ENCODE measurements around the gene NPAS3.

NPAS3 gene

DNA sequence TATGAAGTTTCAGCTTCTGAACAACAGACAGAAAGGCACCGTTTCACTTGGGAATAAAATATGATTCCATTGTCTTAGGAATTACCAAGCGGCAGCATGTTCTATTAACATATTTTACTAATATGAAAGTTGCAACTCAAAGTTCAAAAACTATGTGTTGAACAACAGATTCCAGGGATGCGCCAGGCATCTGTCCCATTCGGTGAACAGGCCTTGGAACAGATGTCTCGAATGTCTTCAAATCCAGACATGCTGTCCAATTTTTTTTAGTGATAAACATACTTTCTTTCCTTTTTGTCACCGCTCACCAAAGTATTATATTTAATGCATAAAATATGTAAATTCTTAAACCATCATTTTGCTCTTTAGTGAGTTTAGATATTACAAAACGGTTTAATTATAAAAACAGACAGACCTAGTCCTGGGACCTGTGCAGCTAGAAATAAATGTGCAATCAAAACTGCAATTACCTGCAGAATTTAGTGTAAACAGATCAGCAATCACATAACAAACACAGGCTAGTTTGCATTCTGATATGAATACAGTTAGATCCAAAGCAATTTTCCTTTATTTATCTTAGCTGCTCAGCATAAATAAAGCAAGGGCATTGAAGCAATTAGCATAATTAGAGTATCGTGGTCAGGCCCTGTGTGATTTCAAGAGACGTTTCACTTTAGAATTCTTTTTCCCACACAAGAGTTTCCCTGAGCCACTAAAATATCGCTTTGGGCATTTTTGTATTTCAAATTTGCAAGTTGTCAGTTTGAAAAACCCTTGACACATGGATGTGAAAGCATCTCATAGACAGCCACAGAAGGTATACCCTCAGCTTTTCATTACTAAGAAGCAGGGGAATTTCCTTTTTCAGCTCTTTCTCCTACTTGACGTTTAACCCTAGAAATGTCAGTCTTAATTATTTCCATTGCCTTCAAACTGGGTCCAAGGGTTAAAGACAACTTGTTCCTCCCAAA, 591.4 kb downstream of the NPAS3 start:
- no peak for DNase-seq

DNA sequence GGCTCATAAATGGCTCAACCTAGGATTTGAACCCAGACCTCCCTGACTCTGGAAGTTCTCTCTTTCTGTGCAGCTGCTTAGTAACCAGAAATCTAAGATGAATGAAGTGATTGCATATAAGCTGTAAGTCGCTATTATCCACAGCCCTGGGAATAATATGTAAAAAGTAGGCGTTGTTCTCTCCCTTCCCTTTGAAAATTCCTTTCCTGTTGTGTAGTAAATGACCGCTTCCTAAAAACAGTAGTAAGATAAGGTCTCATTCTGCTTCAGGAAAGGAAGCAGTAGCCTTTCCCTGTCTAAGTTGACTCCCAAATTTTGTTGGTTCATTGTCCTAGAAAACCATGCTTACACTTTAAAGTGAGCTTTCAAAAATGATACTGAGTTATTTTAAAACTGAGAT, 593.9 kb downstream of the NPAS3 start:
- no peak for DNase-seq

DNA sequence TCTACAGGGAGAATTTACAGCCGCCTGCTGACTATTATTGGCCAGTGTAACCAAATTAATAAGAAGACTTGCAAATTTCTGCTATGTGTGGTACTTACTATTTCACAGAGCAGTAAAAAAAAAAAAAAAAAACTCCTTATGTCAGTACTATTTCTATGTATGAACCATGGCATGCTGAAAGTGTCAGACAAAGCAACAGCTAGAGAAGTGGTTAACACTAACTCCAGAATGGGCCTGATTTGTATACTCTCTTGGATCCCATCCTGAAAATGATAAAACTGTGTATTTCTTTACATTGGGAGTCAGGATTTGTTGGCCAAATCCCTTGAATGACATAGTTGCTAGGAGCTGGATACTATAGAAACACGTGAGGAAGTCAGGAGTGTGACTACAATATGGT, 595.4 kb downstream of the NPAS3 start:
- DNase-seq = no peak

DNA sequence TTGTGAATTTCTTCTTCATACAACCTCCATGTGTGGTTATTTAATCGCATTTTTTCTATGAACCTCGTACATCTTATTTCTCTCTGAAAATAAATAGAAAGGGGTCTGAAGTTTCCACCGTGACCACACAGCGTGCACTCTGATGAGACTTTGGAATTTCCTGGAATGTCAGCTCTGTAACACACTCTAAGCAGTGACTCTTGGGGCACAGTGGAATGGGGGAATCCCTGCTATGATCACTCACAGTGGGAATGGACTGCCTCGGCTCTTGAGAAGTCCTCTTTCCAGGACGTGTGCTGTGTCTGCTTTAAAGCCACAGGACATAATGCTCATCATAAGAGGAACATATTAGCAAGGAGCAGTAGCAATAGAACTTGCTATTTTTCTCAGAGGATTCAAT, 596.0 kb downstream of the NPAS3 start:
- no peak for DNase-seq

DNA sequence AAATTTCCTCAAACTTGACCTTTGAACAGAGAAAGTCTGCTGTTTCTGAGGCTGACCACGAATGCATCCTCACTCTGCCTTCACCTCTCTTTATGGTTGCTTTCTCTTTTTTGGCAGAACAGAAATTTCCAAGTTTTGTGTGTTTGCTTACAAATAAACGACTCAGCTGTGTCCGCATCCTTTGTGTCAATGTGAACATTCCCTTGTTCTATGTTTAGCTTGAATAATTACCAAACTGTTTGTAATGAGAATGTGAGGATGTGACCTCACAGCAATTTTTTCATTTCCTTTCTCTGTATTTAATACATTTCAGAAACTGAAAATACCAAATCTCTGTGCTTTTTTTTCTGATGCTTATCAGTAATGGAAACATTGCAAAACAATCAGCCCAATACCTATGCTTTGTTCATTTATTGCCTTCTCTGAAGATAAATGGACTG, 601.3 kb downstream of the NPAS3 start:
- no peak for DNase-seq

DNA sequence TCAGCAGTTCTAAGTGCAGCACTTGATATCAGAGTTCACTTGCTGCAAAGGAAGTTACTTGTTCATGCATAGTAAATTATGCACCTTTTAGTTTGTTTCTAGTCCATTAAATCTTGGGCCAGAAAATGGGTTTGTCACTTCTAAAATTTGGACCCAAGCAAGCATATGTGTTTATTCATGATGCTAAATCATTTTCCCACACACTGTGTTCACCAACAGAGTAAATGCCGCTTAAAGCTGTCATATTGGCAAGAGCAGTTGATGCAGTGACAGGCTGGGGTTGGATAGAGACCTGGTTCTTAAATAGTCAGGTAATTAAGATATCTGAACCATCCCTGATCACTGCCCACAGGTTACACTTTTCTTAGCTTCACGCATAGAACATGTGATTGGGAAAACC, 602.5 kb downstream of the NPAS3 start:
- DNase-seq = no peak

DNA sequence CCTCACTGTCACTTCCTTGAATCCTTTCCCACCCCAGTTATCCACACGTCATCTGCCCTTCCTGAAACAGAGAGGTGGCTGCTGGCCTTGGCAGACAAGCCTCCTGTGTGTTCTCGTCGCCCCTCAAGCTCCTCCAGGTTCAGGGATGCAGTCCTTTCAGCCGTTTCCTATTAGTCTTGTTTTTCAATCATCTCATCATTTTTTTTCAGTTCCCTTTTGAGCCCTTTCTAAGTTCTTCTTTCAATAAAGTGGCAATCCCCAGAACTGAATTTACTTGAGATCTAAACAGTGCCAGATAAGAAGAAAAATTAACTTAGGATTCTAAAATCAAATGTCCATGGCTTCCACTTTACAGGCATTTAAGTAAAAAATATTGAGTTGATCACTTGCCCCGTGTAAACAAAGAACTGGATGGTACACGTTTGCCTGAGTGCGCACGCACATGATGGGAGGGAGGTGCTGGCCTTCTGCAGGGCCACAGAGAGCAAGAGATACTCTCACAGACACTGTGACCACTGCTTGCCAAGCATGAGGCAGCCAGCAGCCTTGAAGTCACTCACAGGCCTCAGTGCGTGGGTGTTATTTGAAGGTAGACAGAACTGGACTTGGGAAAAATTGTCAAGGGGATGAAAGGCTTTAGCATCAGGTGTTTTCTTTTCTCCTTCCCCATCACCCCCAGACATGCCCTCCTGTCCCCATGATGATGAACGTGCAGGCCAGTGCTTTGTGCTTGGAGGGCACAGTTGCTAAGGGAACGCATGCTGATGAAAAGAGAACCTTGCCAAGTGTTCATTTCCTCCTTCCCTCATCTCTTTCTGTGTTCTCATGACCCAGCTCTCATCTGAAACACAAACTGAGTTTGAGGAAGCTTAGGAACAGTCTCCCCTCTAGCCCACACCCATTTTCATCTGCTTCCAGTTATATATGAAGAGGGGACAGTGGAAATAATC, 603.9 kb downstream of the NPAS3 start:
- no peak for DNase-seq

DNA sequence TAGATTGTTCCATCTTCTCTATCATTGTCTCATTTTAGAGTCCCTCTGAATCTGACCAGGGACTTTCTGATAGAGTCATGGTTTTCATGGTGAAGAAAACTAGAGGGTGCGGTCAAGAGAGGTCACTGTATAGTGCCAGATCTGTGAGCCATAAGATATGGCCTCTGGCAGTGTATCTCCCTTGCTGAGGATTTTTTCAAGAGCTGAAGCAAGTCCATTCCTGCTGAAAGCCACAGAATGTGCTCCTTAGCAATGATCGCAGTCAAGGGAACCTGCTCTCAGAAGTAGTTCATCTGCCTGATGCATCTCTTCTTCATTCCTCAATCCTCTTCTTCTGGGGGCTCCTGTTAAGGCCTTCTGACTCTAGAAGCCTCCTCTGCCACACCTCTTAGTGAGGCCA, 607.0 kb downstream of the NPAS3 start:
- DNase-seq = no peak

DNA sequence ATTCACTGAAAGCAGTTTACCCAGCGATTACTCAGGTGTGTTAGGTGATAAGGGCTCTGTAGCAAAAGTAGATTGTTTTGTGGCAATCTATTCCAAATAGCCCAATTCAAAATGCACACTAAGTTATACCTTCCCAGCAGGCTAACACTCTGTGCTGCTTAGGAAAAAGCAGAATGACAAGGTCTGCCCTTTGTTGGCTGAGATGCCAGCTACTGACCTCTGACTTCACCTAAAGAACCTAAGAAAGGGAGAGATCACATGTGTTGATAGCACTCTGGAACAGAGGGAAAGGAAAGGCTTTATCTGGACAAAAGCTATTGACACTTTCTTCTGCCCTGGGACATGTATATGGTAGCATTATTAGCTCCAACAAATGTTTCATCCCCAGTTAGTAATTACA, 609.9 kb downstream of the NPAS3 start:
- no peak for DNase-seq

DNA sequence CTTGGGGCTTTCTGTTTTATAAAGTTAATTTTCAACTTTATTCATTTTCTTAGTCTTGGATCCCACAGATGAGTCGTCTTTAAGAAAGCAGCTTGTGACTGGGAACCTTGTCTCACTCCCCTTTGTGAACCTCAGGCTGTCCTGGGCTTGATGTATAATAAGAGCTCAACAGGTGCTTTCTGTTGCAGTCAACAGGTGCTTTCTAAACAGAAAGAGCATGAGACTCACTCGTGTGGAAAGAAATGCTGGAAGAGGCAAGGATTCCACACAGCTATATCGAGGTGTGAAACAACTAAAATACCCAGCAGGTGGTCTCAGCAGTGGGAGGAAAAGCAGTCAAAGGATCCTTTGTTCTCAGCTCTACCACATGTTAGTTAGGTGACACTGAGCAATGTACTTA, 613.3 kb downstream of the NPAS3 start:
- no peak for DNase-seq

DNA sequence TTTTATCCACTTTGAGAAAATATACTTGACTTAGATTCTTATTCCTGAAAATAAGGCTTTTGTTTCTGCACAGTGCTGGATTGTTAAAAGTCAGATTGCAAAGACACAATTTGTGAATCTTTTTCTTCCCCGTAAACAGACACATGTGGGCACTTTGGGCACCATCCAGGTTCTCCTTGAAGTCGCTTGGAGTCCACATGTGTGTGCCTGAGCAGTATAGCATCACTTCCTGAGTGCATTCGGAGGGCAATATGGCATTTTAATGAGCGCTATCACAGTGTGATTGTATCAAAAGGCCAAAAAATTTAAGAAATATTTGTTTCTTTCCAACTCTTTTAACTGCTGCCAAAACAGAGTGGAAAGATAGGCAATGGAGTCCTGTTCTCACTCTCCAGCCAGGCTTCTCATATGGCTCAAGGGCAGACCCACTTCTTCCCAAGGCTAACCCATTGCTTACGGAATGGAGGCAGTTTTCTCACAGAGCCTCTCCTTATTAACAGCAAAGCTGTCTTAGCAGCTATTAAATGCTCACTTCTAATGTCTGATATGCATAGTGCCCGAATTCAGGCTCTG, 615.1 kb downstream of the NPAS3 start:
- no peak for DNase-seq

DNA sequence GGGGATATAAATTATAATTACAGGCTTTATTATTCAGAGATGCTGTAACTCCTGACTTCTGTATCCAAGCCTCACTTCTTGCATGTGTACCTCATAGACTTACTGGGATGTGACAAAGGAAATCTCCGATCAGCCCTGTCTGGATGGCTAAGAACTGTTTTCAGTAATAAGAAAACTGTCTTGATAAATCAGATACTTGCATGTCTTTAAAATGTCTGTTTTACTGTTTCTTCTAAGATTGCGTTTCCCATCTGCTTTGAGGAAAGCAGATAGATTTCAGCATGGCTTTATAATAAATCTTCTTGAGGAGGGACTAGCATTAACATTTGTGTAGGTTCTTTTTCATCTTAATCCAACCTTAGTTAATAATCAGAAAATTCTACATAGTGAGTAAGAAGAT, 616.3 kb downstream of the NPAS3 start:
- no peak for DNase-seq

DNA sequence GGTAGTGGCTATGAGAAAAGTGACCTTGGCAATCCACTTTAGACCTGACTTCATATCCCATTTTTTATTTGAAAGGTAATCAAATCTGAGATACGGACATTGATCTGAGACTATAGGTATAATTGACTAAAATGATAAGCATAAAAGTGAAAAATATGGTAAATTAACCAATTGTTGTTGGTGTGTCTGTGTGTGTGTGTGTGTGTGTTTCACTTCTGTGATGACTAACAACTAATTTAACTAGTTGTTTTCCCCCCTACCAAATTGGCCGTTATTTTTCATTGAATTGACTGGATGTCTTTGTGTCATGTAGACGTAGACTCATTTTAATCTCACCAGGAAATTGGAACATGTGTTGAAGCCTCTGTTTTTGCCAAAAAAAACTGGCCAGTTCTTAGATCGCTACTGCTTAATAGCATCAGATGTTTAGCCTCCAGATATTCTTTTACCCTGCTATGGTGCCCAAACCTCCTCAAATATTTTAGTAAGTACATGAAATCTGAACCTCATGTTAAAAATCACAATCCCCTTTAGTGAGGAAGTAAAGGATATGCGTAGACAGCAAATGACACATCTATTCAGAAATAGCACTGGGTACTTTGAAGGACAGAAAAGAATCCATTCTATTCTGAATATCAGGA, 617.2 kb downstream of the NPAS3 start:
- DNase-seq = no peak

DNA sequence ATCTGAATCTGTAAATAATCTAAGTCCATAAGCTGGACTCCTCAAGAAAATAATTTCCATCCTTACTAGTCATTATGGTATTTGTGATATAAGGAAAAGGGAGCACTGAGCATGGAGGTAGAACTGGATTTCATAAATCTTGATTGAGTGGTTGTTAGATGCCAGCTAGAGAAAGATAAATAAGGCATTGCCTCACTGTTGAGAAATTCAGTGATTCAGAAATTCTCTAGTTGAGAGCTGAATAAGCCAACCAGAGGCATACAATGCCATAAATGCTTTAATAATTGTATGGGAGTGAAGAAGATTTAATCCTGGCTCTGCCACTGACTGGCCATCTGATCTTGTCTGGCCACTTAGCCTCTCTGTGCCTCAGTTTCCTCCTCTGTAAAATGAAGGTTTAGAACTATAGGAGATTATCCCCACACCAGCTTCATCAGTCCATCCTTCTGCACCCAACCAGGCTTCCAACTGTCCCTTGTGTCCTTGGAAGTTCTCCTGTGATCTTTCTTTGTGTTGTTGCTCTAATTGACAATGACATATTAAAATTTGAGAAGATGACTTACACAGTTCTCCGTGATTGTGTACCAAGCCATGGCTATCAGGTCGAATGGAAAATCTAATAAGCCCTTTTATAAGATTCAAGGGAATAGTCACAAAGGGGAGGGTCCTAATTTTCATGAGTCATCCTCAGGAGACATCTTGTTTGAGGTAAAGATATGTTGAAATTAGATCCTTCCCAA, 617.9 kb downstream of the NPAS3 start:
- DNase-seq = no peak

DNA sequence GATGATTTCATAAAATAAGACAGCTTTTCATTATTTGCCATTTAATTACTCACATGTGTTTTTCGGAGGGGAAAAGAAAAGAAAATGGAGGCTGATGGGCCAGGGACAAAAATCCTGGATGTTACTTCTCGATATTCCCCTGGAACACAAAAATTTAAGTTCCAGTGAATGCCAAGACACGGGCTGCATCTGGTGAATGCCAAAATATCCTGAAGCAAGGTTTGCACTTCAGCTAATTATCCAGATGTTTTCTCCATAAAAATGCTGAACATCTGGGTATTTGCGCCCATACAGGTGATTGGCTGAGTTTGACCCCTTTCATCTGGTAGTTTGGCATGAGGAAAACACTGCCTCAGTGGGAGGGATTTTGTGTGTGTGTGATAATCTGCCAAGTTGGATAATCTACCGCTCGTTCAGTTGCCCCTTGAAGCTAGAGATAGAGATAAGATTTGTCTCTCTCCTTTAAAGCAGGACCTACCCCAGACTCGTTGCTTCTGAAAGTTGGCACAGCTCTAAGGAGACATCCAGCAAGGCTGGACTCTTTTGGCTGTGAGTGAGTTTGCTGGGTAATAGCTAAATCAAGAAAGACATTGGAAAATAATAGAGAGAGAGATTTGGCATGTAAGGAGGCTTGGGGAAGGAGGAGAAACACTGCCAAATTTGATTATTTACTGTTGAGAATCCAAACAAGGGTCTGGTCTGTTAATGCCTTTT, 622.2 kb downstream of the NPAS3 start:
- DNase-seq = no peak

DNA sequence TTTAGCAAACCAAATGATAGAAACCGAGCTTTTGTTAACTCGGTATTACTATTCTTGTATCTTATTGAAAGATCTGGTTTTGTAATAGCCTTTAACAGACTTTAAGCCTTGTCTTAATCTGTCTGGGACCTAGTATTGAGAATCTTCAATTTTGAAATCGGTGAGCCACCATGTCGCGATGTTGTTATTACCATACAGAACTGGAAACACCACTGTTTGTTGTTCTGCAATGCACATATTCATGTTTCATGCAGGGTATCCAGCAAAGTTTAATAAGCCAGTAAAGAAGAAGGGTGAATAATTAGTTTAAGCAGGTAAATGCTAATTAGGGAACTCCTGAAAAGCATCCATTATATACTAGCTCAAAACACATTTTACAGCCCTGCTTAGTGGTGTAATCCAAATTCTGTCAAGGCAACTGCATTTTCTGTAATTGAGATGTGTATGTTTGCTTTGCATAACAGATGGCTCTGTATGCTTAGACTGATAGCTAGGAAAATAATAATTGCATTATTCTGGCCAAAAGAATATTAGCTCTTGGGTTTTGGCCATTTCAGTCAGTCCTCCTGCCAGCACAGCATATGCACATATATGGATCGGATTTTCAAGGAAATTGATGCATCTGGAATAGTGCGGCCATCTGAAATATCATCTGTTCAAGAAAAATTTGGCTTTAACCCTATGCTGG, 623.0 kb downstream of the NPAS3 start:
- DNase-seq = no peak

DNA sequence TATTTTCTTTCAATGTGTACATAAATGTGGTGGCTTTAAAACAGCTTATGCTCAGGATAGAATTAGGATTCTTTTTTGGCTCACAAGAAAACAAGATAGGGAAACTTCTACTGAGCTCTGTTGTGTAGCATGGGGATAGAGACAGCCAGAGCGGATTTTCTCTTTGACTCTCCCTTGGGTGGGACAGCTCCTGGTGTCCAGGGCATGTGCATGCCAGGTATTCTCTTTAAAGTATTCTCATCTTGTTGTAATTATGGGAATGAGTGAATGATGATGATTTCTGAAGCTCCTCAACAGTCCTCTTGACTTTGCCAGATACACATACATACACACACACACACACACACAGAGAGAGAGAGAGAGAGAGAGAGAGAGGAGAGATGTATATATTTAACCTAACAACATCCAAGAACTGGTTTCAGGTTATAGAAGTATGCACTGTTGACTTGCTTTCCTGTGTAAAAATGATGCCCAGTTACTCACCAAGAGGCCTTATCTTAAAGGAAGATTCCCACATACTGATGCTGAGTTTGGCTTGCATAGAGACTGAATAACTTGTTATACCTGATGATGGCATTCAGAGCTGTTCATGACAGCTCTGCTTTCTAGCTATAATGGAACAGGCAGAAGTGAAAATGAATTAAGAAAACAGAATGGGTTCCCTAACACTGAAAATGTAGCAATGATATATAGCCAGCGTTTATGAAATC, 624.7 kb downstream of the NPAS3 start:
- DNase-seq = no peak

DNA sequence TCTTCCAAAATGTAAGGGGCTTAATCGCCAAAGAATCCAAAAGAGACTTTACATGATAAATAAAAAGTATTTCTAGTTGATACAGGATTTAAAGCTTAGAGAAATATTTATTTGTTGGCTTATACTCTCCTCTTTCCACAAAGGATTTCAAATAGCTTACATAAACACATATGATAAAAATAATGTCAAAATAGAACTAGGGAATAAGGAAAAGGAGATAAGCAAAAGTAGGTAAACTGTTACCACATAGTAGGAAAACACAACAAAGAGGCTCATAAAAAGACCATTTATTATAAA, 625.2 kb downstream of the NPAS3 start:
- no peak for DNase-seq

DNA sequence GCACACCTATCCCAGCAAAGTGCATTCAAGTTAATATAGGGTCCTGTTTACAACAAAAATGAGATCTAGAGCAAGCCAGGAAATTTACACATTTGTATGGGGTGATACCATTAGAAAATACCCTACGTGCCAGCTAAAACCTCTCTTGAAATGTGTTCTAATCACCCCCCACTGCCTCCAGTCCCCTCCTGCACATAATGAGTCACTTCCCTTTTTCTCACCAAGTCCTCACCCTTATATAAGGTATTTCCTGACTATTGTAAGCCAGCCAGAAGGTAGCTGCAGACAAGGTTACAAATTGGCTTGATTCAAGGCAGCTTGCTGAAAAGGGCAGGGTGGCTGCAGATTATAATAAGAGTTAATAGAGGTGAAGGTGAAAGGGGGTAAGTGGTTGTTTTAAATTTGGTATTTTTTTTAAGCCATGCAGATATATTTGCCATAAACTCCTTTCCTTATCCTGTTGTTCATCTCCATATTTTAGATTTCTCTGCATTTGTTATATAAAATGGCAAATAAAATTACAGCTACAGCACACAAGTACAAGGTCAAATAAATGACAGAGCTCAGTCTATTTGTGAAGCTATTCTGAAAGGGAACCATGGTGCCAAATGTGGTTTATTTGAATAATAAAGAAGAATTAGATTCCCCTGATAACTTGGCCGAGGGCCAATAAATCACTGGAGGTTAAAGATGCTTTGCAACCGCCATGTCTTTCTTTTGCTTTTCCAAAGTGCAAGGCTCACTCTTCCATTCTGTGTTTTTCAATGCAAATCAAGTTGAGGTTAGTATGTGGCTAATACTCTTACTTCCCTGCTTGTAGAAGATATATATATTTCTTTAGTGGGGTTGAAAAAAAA, 626.3 kb downstream of the NPAS3 start:
- no peak for DNase-seq
